Pancreas (tissue), 10 donors: ENCODE results near the gene ATP5PO. TPM values are rescaled to one million over a fixed set of nuclear protein-coding genes. Genes with fewer than 3 reads are reported as not detected.

Experiments
- ATAC-seq, 4 donors: fragments of 200-7000 bp; cut with Tn5 transposase; one replicate each; pipeline versions ENCODE4 v1.8.0 to v1.9.1; 2020; ENCODE audit warnings: mild to moderate bottlenecking in 4 of 4, moderate library complexity in 4 of 4
- DNase-seq, 6 donors: peaks; one replicate each; pipeline ENCODE4 v3.0.0-alpha.2; 2020
- FAIRE-seq: peaks from 2 replicates; lab custom pipeline; 2012; peaks lifted over from hg19 to GRCh38; lab: Jason Lieb, UNC
- H3K27ac ChIP-seq, 4 donors: fragments of 200-600 bp; sonication (generic); 1 replicate in 3 of 4; 2 replicates in 1 of 4; pipeline versions ENCODE4 v1.5.0 to v1.8.0; 2020
- H3K27me3 ChIP-seq, 4 donors: fragments of 200-600 bp; one replicate each; pipeline ENCODE4 v1.8.0; 2021
- H3K36me3 ChIP-seq, 3 donors: fragments of 200-600 bp; sonication (generic) in 1 of 3; one replicate each; pipeline versions ENCODE4 v1.5.0 to v1.8.0; 2020 to 2021
- H3K4me1 ChIP-seq, 3 donors: fragments of 200-600 bp; one replicate each; pipeline ENCODE4 v1.8.0; 2021
- H3K4me3 ChIP-seq, 4 donors: fragments of 200-600 bp; sonication (generic) in 2 of 4; one replicate each; pipeline versions ENCODE4 v1.5.0 to v1.8.0; 2020 to 2021
- H3K9me3 ChIP-seq, 4 donors: fragments of 200-600 bp; one replicate each; pipeline ENCODE4 v1.8.0; 2021
- CTCF ChIP-seq, 4 donors: fragments of 200-600 bp; sonication (generic) in 3 of 4; IDR thresholded peaks; one replicate each; pipeline versions ENCODE4 v1.5.0 to v1.8.0; 2021; ENCODE audit warnings: antibody characterized with exemption in 4 of 4
- WGBS, 2 donors: extraction: QIAGEN DNeasy Blood & Tissue Kit; methylation state at CpG; one replicate each; pipeline ENCODE4 v1.1.7; 2013; 5-methylcytosine and 5-hydroxymethylcytosine counted together
- intact Hi-C, 3 donors: fragments of 100-400 bp; cut with DNase I; formaldehyde crosslinking; loops; one replicate each; pipeline versions ENCODE4 v1.11.1 to v1.14.2; 2022
- polyA plus RNA-seq, 2 donors: library from polyadenylated mRNA; stranded (reverse); fragments of 200-250 nt; gene quantifications; one replicate each; pipeline ENCODE4 v1.2.3, GENCODE V29; 2013
- total RNA-seq, 6 donors: library from RNA; stranded (reverse); fragmentation: NEBNext Ultra II Directional in 4 of 6; extraction: Animal tissue kit (Norgen Biotek cat#: 25700) in 4 of 6; gene quantifications; one replicate each; pipeline versions ENCODE4 v1.2.1 to v1.2.4, GENCODE V29; 2021 to 2023
- donor health status: healthy with polysubstance abuse.
- donor health status: DM: no; HTN: no; CAD: no; lungs with moderate emphysema.
- donor health status: DM: no; HTN: no; CAD: no.
- donor health status: control.
- donor health status: control.
- donor health status: Bipolar disorder and iron deficiency.
- donor health status: DM: yes; HTN: yes; CAD: no.
- donor health status: DM: no; HTN: no; CAD: no.
- donor health status: DM: no; HTN: no; CAD: no.
- donor health status: DM: yes; HTN: yes; CAD: no.

ATP5PO gene
- total and polyA plus RNA-seq, 8 donors, result 52.0 to 124 (median 77.0) TPM

GRCh38 chr21:33860332-33860879 lies 55.2 kb downstream of the ATP5PO start:
- no peaks in the 10 kb centered on the region for H3K27me3 ChIP-seq
- intact Hi-C loops, result no loop called here
- no peak overlapping the region for H3K27ac ChIP-seq
- 86 to 90% methylated on average over 8 of the region's 8 CpGs for whole genome bisulfite sequencing, 2 donors
- DNase-seq, result no peak
- no peak overlapping the region for H3K4me3 ChIP-seq
- no peaks in the 10 kb centered on the region for H3K9me3 ChIP-seq
- no peaks in the 10 kb centered on the region for H3K4me1 ChIP-seq
- ATAC-seq, result no peak
- no peaks in the 10 kb centered on the region for H3K36me3 ChIP-seq
- FAIRE-seq, result no peak
- no peak for TF ChIP-seq CTCF (IDR thresholded peaks at IDR 0.05)

GRCh38 chr21:33859373-33860102 lies 56.1 kb downstream of the ATP5PO start:
- no peak for TF ChIP-seq CTCF (IDR thresholded peaks at IDR 0.05)
- ATAC-seq, result no peak
- Histone ChIP-seq H3K36me3 (no peaks in the 10 kb centered on the region), H3K4me3 (no peak overlapping the region), H3K4me1 (no peaks in the 10 kb centered on the region), H3K27me3 (no peaks in the 10 kb centered on the region), H3K27ac (no peak overlapping the region), H3K9me3 (no peaks in the 10 kb centered on the region)
- no peak for DNase-seq
- intact Hi-C loops, result no loop called here
- WGBS, 2 donors, result 77 to 88% methylated on average over 18 of the region's 18 CpGs
- no peak for FAIRE-seq

DNA sequence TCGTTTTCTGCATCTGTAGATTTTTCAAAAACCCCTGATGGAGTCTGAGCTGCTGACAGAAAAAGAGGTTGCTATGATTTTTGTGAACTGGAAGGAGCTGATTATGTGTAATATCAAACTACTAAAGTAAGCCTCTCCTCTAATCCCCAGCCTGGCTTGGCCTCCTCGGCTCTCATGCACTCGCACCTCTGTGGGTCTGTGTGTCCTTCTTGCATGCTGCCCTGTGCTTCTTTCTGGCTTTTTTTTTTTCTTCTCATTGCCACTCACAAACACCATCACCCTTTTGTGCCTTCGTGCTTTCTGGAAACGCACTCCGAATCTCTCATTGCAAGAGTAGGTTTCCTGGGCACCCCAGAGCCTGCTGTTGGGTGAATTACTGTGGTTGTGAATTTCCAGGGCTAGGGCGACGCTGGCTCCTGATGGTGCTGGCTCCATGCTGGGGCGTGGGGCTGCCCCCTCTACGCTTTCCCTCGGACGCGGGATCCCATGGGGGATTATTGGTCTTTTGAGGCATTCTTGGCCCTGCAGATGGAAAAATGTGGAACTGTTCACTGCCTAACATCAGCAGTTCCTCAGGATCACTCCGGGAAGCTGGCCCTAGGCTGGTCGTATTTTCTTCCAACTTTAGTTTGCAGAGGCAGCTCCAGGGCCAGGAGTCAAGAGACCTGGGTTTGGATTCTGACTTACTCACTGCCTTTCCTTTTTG lies 56.8 kb downstream of the ATP5PO start:
- Histone ChIP-seq H3K27ac (no peak overlapping the region), H3K27me3 (no peaks in the 10 kb centered on the region), H3K36me3 (no peaks in the 10 kb centered on the region), H3K4me1 (no peaks in the 10 kb centered on the region), H3K9me3 (no peaks in the 10 kb centered on the region), H3K4me3 (no peak overlapping the region)
- intact Hi-C loops, result no loop called here
- FAIRE-seq (no peak), DNase-seq (no peak), ATAC-seq (peak in 1 of 4 donors; percentile 29)
- 57 to 75% methylated on average over 15 of the region's 15 CpGs for WGBS, 2 donors
- TF ChIP-seq CTCF (IDR thresholded peaks at IDR 0.05), result no peak

DNA sequence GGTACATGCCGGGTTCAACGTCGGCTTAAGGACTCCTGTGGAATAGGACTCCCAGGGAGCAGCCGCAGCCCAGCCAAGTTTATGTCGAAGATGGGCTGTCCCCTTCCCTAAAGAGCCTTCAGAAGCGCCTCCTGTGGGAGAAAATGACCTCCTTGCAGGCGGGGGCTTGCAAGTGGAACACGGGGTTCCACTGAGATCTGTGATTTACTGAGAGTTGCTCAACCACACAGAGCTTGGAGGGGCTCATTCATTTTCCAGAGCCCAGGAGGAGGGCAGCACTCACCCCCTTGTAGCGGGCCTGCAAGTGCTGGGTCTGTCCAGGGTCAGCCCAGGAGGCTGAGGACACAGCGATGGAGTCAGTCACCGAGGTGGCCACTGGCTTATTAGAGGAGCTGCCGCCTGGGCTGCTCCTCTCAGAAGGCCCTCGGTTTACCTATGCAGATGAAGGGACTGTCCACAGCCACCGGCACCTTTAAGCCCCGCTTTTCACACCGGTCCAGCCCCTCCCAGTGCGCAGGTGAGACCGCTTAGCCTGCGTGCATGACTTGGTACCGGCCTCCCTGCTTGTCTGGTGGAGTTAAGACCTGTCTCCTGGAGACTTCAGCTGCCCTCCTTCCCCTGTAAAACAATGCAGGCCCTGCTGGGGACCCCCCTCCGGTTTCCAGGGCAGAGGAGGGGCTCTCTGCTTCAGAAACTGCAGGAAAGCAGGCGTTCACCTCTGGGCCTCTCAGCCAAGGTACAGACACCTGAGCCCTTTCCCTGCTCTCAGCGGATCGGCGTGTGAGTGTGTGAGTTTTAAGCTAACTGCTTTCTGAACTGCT lies 57.5 kb downstream of the ATP5PO start:
- TF ChIP-seq CTCF (IDR thresholded peaks at IDR 0.05), result no peak
- ATAC-seq (no peak), DNase-seq (no peak), FAIRE-seq (no peak)
- Histone ChIP-seq H3K36me3 (no peaks in the 10 kb centered on the region), H3K27ac (no peak overlapping the region), H3K4me1 (no peaks in the 10 kb centered on the region), H3K9me3 (no peaks in the 10 kb centered on the region), H3K4me3 (no peak overlapping the region), H3K27me3 (no peaks in the 10 kb centered on the region)
- 57 to 65% methylated on average over 25 of the region's 25 CpGs for WGBS, 2 donors
- intact Hi-C loops, result no loop called here
